ENCODE data around the gene BICDL2.

The BICDL2 gene

GRCh38 chr16:3001316-3001715 is 35.4 kb downstream of the BICDL2 start:
- no peaks in the 10 kb centered on the region for H3K27me3 ChIP-seq (replicated peaks; ENCODE audit: control insufficient read depth, insufficient read depth, low read length, poor library complexity, severe bottlenecking)
- no peak overlapping the region for H3K27ac ChIP-seq (ENCODE audit: insufficient read depth, low read length, poor library complexity, severe bottlenecking)
- peaks cover 4% of the 10 kb centered on the region for H3K4me1 ChIP-seq (ENCODE audit: control insufficient read depth, insufficient read depth, low read length, poor library complexity, severe bottlenecking)
- H3K9me3 ChIP-seq (ENCODE audit: control insufficient read depth, low read length), result no peaks in the 10 kb centered on the region
- H3K36me3 ChIP-seq (ENCODE audit: control insufficient read depth, insufficient read depth, low read length), result no peaks in the 10 kb centered on the region
- no peak for DNase-seq
- H3K4me3 ChIP-seq (ENCODE audit: insufficient read depth, low read depth, low read length, poor library complexity, severe bottlenecking), result no peak overlapping the region

DNA sequence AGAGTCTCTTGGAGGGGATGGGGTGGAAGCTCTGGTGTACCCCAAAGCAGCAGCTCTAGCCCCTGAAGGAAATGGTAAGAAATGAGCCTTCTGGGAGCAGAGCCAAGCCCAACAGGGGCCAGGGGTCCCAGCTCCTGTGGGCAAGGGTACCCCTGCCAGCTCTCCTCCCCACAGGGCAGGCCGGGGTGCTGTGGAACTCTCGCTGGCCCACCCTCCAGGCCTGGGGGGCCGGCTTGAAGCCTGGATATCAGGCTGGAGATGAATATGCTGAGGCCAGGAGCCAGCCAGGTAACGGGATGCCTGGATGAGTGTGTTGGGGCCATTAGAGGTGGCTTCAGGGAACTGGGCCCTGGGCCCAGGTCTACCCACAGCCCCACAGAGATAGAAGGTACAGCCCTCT is 36.2 kb downstream of the BICDL2 start:
- Histone ChIP-seq H3K36me3 (ENCODE audit: control insufficient read depth, insufficient read depth, low read length) (no peaks in the 10 kb centered on the region), H3K4me1 (ENCODE audit: control insufficient read depth, insufficient read depth, low read length, poor library complexity, severe bottlenecking) (peaks cover 4% of the 10 kb centered on the region), H3K27me3 (replicated peaks; ENCODE audit: control insufficient read depth, insufficient read depth, low read length, poor library complexity, severe bottlenecking) (no peaks in the 10 kb centered on the region), H3K4me3 (ENCODE audit: insufficient read depth, low read depth, low read length, poor library complexity, severe bottlenecking) (no peak overlapping the region), H3K27ac (ENCODE audit: insufficient read depth, low read length, poor library complexity, severe bottlenecking) (no peak overlapping the region), H3K9me3 (ENCODE audit: control insufficient read depth, low read length) (no peaks in the 10 kb centered on the region)
- no peak for DNase-seq

- Histone ChIP-seq H3K27me3 (replicated peaks; ENCODE audit: control insufficient read depth, insufficient read depth, low read length, poor library complexity, severe bottlenecking) (no peaks in the 10 kb centered on the region), H3K4me3 (ENCODE audit: insufficient read depth, low read depth, low read length, poor library complexity, severe bottlenecking) (no peak overlapping the region), H3K9me3 (ENCODE audit: control insufficient read depth, low read length) (no peaks in the 10 kb centered on the region), H3K27ac (ENCODE audit: insufficient read depth, low read length, poor library complexity, severe bottlenecking) (no peak overlapping the region), H3K36me3 (ENCODE audit: control insufficient read depth, insufficient read depth, low read length) (no peaks in the 10 kb centered on the region), H3K4me1 (ENCODE audit: control insufficient read depth, insufficient read depth, low read length, poor library complexity, severe bottlenecking) (peaks cover 3% of the 10 kb centered on the region)
- DNase-seq, result no peak
These were observed 36.8 kb downstream of the BICDL2 start for GRCh38 chr16:2999929-3000328.

- Histone ChIP-seq H3K4me3 (ENCODE audit: insufficient read depth, low read depth, low read length, poor library complexity, severe bottlenecking) (no peak overlapping the region), H3K27ac (ENCODE audit: insufficient read depth, low read length, poor library complexity, severe bottlenecking) (no peak overlapping the region), H3K9me3 (ENCODE audit: control insufficient read depth, low read length) (no peaks in the 10 kb centered on the region), H3K36me3 (ENCODE audit: control insufficient read depth, insufficient read depth, low read length) (no peaks in the 10 kb centered on the region), H3K4me1 (ENCODE audit: control insufficient read depth, insufficient read depth, low read length, poor library complexity, severe bottlenecking) (no peaks in the 10 kb centered on the region), H3K27me3 (replicated peaks; ENCODE audit: control insufficient read depth, insufficient read depth, low read length, poor library complexity, severe bottlenecking) (no peaks in the 10 kb centered on the region)
- DNase-seq, result no peak
These were observed 40.4 kb downstream of the BICDL2 start for GRCh38 chr16:2996298-2996697.

DNA sequence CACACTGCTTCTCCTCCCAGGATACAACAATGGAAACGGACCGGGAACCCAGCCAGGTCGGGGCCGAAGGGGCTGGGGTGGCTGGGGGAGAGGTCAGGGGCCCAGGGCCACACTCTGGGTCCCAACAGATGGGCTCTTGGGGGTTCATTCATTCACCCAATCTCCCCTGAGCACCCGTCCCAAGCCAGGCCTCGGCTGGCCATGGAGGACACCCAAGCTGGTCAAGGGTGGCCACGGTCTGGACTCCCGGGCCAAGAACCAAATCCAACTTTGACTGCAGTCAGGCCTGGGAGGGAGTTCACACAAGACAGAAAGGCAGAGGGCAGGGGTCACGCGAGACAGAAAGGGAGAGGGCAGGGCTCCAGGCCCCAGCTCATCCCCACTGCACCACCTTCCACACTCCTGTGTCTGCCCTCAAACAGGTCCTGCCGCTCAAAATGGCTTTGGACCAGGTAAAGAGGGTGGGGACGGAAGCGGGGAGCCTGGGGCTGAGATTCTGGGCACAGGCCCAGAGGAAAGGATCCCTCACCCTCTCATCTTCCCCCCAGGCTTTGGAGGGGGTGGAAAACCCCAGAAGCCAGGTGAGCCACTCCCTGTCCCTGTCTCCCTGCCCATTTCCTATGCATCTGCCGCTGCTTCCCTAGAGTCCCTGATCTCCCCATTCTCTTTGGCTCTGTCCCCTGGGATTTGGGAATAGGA is 44.2 kb downstream of the BICDL2 start:
- Histone ChIP-seq H3K27me3 (replicated peaks; ENCODE audit: control insufficient read depth, insufficient read depth, low read length, poor library complexity, severe bottlenecking) (no peaks in the 10 kb centered on the region), H3K27ac (ENCODE audit: insufficient read depth, low read length, poor library complexity, severe bottlenecking) (no peak overlapping the region), H3K9me3 (ENCODE audit: control insufficient read depth, low read length) (no peaks in the 10 kb centered on the region), H3K36me3 (ENCODE audit: control insufficient read depth, insufficient read depth, low read length) (no peaks in the 10 kb centered on the region), H3K4me1 (ENCODE audit: control insufficient read depth, insufficient read depth, low read length, poor library complexity, severe bottlenecking) (no peaks in the 10 kb centered on the region), H3K4me3 (ENCODE audit: insufficient read depth, low read depth, low read length, poor library complexity, severe bottlenecking) (no peak overlapping the region)
- DNase-seq, result no peak

DNA sequence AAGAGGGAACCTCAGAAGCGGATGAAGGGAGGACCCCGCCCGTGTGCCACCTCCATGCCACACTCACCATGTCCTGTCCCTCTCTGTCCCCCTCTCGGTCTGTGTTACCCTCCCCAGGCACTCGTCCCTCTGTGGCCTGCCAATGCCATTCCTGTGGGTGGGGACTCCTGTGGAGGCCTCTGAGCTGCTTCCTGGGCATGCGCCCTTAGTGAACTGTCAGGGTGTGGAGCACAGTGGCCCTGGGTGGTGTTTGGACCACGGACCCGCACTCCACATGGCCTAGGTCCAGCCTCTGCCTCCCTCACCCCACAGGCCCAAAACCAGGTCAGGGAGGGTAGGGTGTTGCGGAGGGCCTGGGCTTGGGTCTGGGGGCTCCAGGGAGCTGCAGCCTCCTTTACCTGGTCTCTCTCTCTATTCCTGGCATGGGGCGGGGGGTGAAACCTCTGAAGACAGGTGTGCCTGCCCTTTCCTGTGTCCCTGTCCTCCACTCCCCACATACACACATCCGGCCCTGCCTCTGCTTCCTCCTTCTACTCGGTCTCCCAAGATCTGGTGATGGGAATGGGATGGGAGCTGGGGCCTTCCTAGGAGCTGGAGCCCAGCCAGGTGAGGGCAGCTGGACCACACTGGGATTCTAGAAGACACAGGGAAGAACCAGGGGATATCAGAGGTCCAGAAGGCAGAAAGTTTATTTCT is 45.0 kb downstream of the BICDL2 start:
- Histone ChIP-seq H3K4me1 (ENCODE audit: control insufficient read depth, insufficient read depth, low read length, poor library complexity, severe bottlenecking) (no peaks in the 10 kb centered on the region), H3K36me3 (ENCODE audit: control insufficient read depth, insufficient read depth, low read length) (no peaks in the 10 kb centered on the region)

GRCh38 chr16:2990891-2991290 is 45.9 kb downstream of the BICDL2 start:
- Histone ChIP-seq H3K27ac (ENCODE audit: insufficient read depth, low read length, poor library complexity, severe bottlenecking) (no peak overlapping the region), H3K27me3 (replicated peaks; ENCODE audit: control insufficient read depth, insufficient read depth, low read length, poor library complexity, severe bottlenecking) (no peaks in the 10 kb centered on the region), H3K4me3 (ENCODE audit: insufficient read depth, low read depth, low read length, poor library complexity, severe bottlenecking) (no peak overlapping the region), H3K36me3 (ENCODE audit: control insufficient read depth, insufficient read depth, low read length) (no peaks in the 10 kb centered on the region), H3K9me3 (ENCODE audit: control insufficient read depth, low read length) (no peaks in the 10 kb centered on the region), H3K4me1 (ENCODE audit: control insufficient read depth, insufficient read depth, low read length, poor library complexity, severe bottlenecking) (no peaks in the 10 kb centered on the region)
- DNase-seq, result no peak

More for the DNA sequence above, 45.0 kb downstream of the BICDL2 start:
- Histone ChIP-seq H3K27ac (ENCODE audit: insufficient read depth, low read length, poor library complexity, severe bottlenecking) (no peak overlapping the region), H3K9me3 (ENCODE audit: control insufficient read depth, low read length) (no peaks in the 10 kb centered on the region), H3K27me3 (replicated peaks; ENCODE audit: control insufficient read depth, insufficient read depth, low read length, poor library complexity, severe bottlenecking) (no peaks in the 10 kb centered on the region), H3K4me3 (ENCODE audit: insufficient read depth, low read depth, low read length, poor library complexity, severe bottlenecking) (no peak overlapping the region)
- DNase-seq, result no peak

DNA sequence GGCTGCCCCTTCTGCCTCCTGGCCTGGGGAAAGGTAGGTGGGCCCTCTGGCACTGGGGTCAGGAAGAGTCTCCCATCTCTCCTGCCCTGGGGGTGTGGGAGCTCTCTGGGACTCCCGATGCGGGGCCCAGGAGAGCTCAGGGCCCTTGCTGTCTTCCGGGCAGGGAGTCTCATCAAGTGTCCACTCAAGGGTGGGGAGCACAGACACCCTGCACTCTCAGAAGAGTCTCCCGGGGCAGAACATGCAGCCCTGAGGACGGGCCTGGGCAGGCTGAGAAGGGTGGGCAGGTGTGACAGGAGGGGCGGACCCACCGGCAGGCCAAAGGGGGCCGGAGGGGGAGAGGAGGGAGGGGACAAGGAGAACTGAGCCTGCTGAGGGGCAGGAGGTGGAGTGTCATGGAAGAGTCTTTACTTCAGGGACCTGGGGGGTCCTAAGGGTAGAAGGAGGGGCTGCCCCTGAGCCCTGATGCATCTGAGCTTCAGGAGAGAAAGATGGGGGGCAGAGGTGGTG is 48.1 kb downstream of the BICDL2 start:
- no peaks in the 10 kb centered on the region for H3K27me3 ChIP-seq (replicated peaks; ENCODE audit: control insufficient read depth, insufficient read depth, low read length, poor library complexity, severe bottlenecking)
- H3K4me3 ChIP-seq (ENCODE audit: insufficient read depth, low read depth, low read length, poor library complexity, severe bottlenecking), result no peak overlapping the region
- no peaks in the 10 kb centered on the region for H3K9me3 ChIP-seq (ENCODE audit: control insufficient read depth, low read length)
- no peak for DNase-seq
- H3K36me3 ChIP-seq (ENCODE audit: control insufficient read depth, insufficient read depth, low read length), result no peaks in the 10 kb centered on the region
- no peak overlapping the region for H3K27ac ChIP-seq (ENCODE audit: insufficient read depth, low read length, poor library complexity, severe bottlenecking)
- H3K4me1 ChIP-seq (ENCODE audit: control insufficient read depth, insufficient read depth, low read length, poor library complexity, severe bottlenecking), result peaks cover 3% of the 10 kb centered on the region

DNA sequence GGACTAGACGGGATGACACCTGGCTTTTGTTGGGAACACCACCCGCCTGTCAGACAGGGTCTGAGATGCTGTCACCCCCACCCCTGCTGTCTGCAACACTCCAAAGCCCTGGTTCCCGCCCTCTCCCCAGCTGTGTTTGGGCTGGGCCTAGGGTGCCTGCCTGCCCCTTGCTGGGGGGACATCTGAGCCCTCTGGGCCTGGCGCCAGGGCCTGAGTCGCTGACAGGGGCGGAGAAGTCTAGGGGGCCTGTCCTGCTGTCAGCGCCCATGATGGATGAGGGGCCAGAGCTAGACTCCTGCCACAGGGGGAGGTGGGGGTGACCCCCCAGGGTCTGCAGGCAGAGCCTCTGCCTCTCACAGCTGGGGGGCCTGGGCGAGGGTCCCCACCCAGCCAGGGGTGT is 48.9 kb downstream of the BICDL2 start:
- no peak overlapping the region for H3K4me3 ChIP-seq (ENCODE audit: insufficient read depth, low read depth, low read length, poor library complexity, severe bottlenecking)
- DNase-seq, result no peak
- H3K4me1 ChIP-seq (ENCODE audit: control insufficient read depth, insufficient read depth, low read length, poor library complexity, severe bottlenecking), result peaks cover 5% of the 10 kb centered on the region
- no peaks in the 10 kb centered on the region for H3K9me3 ChIP-seq (ENCODE audit: control insufficient read depth, low read length)
- no peak overlapping the region for H3K27ac ChIP-seq (ENCODE audit: insufficient read depth, low read length, poor library complexity, severe bottlenecking)
- H3K27me3 ChIP-seq (replicated peaks; ENCODE audit: control insufficient read depth, insufficient read depth, low read length, poor library complexity, severe bottlenecking), result no peaks in the 10 kb centered on the region
- H3K36me3 ChIP-seq (ENCODE audit: control insufficient read depth, insufficient read depth, low read length), result no peaks in the 10 kb centered on the region

DNA sequence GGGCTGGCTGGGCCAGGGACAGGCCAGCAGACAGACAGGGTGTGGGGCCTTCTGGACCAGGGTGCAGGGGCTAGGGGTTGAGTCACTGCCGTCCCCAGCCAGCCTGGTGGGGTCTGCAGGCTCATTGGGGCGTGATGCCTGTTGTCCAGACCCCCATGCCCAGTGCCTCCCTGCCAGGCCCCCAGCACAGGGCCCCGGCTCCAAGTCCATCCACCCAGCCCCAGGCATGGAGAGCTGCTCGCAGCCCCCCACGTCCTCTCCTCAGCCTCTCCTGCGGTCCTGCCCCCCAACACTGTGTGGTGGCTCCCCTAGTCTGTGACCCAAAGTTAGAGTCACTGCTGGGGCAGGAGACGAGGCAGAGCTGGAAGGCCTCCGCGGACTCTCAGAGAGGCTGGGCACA is 49.5 kb downstream of the BICDL2 start:
- no peak for DNase-seq
- no peaks in the 10 kb centered on the region for H3K27me3 ChIP-seq (replicated peaks; ENCODE audit: control insufficient read depth, insufficient read depth, low read length, poor library complexity, severe bottlenecking)
- no peaks in the 10 kb centered on the region for H3K36me3 ChIP-seq (ENCODE audit: control insufficient read depth, insufficient read depth, low read length)
- H3K27ac ChIP-seq (ENCODE audit: insufficient read depth, low read length, poor library complexity, severe bottlenecking), result no peak overlapping the region
- H3K4me3 ChIP-seq (ENCODE audit: insufficient read depth, low read depth, low read length, poor library complexity, severe bottlenecking), result no peak overlapping the region
- no peaks in the 10 kb centered on the region for H3K9me3 ChIP-seq (ENCODE audit: control insufficient read depth, low read length)
- H3K4me1 ChIP-seq (ENCODE audit: control insufficient read depth, insufficient read depth, low read length, poor library complexity, severe bottlenecking), result peaks cover 5% of the 10 kb centered on the region

Data from effector memory CD4-positive, alpha-beta T cell (primary cell).